Endothelial cell of umbilical vein (primary cell): ENCODE results near the gene DEF6. TPM values are rescaled to one million over a fixed set of nuclear protein-coding genes. Genes with fewer than 3 reads are reported as not detected.

Experiments used
- BruUV-seq: library from RNA; stranded (reverse); fragments of 400-500 nt; replicated peaks from 2 replicates; lab custom pipeline; 2021; lab: Mats Ljungman, UMichigan
- CTCF ChIA-PET: fragments of 300-600, 350-600 bp; sonication (Branson Sonifier 250); formaldehyde crosslinking; loops from one replicate; lab custom pipeline; 2021; ENCODE audit warnings: antibody characterized with exemption, inconsistent platforms; lab: Charles Lee
- POLR2A ChIA-PET: fragments of 300-600, 350-600 bp; sonication (Branson Sonifier 250); formaldehyde crosslinking; loops from one replicate; lab custom pipeline; 2021; ENCODE audit warnings: antibody characterized with exemption, inconsistent platforms; lab: Charles Lee
- DNase-seq: peaks from one replicate; pipeline ENCODE4 v3.0.0-alpha.2; 2011; ENCODE audit warnings: low read depth, low spot score
- FAIRE-seq: peaks from 2 replicates; lab custom pipeline; 2011; peaks lifted over from hg19 to GRCh38; lab: Jason Lieb, UNC
- H2AFZ ChIP-seq: 2 replicates; pipeline ENCODE4 v1.6.0; 2012; ENCODE audit warnings: low read depth, low read length, control low read depth, inconsistent platforms
- H3K27ac ChIP-seq: 2 replicates; pipeline ENCODE4 v1.5.1; 2011; ENCODE audit warnings: low read depth, mild to moderate bottlenecking, control low read depth, low read length, moderate library complexity; ENCODE audit not compliant: insufficient read depth
- H3K27me3 ChIP-seq, 2 experiments: 2 replicates each; pipeline versions ENCODE4 v1.6.0 to v1.6.1; 2011; ENCODE audit warnings: low read length in 2 of 2, mixed read lengths in 1 of 2; ENCODE audit not compliant: control insufficient read depth in 2 of 2, insufficient read depth in 2 of 2
- H3K36me3 ChIP-seq, 2 experiments: 2 replicates in 1 of 2; 3 replicates in 1 of 2; pipeline ENCODE4 v1.5.1; 2011; ENCODE audit warnings: low read length in 2 of 2, mild to moderate bottlenecking in 1 of 2, moderate library complexity in 1 of 2; ENCODE audit not compliant: control insufficient read depth in 2 of 2, insufficient read depth in 2 of 2; ENCODE audit errors: extremely low read depth in 1 of 2
- H3K4me1 ChIP-seq: 3 replicates; pipeline ENCODE4 v1.5.1; 2011; ENCODE audit warnings: mild to moderate bottlenecking, low read length; ENCODE audit not compliant: control insufficient read depth, insufficient read depth; ENCODE audit errors: extremely low read depth
- H3K4me2 ChIP-seq: 2 replicates; pipeline ENCODE4 v1.6.1; 2011; ENCODE audit warnings: low read length, control low read depth, mixed read lengths; ENCODE audit not compliant: insufficient read depth
- H3K4me3 ChIP-seq, 3 experiments: fragments of 200-600 bp in 1 of 3; sonication (generic), shearing (Covaris generic) in 1 of 3; replicated peaks in 1 of 3; 2 replicates each; pipeline ENCODE4 v1.5.1; 2011 to 2016; ENCODE audit warnings: control low read depth in 3 of 3, low read length in 3 of 3, mild to moderate bottlenecking in 2 of 3, inconsistent platforms in 1 of 3, low read depth in 1 of 3, moderate library complexity in 1 of 3; ENCODE audit not compliant: insufficient read depth in 1 of 3
- H3K79me2 ChIP-seq: 2 replicates; pipeline ENCODE4 v1.6.0; 2012; ENCODE audit warnings: low read length, inconsistent platforms; ENCODE audit not compliant: control insufficient read depth, insufficient read depth
- H3K9ac ChIP-seq: replicated peaks from 2 replicates; pipeline ENCODE3; 2011; ENCODE audit warnings: low read length, control low read depth; ENCODE audit not compliant: insufficient read depth; ENCODE audit errors: extremely low read depth
- H3K9me1 ChIP-seq: replicated peaks from 3 replicates; pipeline ENCODE4 v1.6.0; 2011; ENCODE audit warnings: mild to moderate bottlenecking, low read length; ENCODE audit not compliant: control insufficient read depth, insufficient read depth; ENCODE audit errors: extremely low read depth
- H3K9me3 ChIP-seq: replicated peaks from 2 replicates; pipeline ENCODE4 v1.5.1; 2012; ENCODE audit warnings: low read length, inconsistent platforms; ENCODE audit not compliant: control insufficient read depth, insufficient read depth
- H4K20me1 ChIP-seq: replicated peaks from 2 replicates; pipeline ENCODE3; 2011; ENCODE audit warnings: mild to moderate bottlenecking, low read length; ENCODE audit not compliant: control insufficient read depth, insufficient read depth; ENCODE audit errors: extremely low read depth
- CTCF ChIP-seq, 2 donors: IDR thresholded peaks; 1 replicate in 1 of 2; 2 replicates in 1 of 2; pipeline ENCODE4 v1.5.1; 2011; ENCODE audit warnings: low read length in 2 of 2, mild to moderate bottlenecking in 2 of 2, moderate library complexity in 2 of 2, control low read depth in 1 of 2, inconsistent platforms in 1 of 2, low read depth in 1 of 2; ENCODE audit not compliant: insufficient read depth in 1 of 2; ENCODE audit errors: extremely low read depth in 1 of 2
- EZH2 ChIP-seq: IDR thresholded peaks from 2 replicates; pipeline ENCODE4 v1.6.1; 2012; ENCODE audit warnings: borderline replicate concordance, low read depth, mild to moderate bottlenecking, moderate library complexity, low read length, inconsistent platforms; ENCODE audit not compliant: severe bottlenecking
- FOS ChIP-seq: IDR thresholded peaks from 2 replicates; pipeline ENCODE4 v1.6.1; 2011; ENCODE audit warnings: mild to moderate bottlenecking, low read length, moderate library complexity, borderline replicate concordance; ENCODE audit not compliant: insufficient read depth
- GATA2 ChIP-seq: IDR thresholded peaks from 2 replicates; pipeline ENCODE4 v1.7.0; 2011; ENCODE audit warnings: low read depth, mild to moderate bottlenecking, moderate library complexity, mixed read lengths, low read length; ENCODE audit not compliant: insufficient read length, insufficient read depth
- JUN ChIP-seq: IDR thresholded peaks from 2 replicates; pipeline ENCODE4 v1.6.1; 2011; ENCODE audit warnings: borderline replicate concordance, low read depth; ENCODE audit not compliant: insufficient read length, insufficient read depth
- MAX ChIP-seq: IDR thresholded peaks from 2 replicates; pipeline ENCODE4 v1.6.1; 2011; ENCODE audit not compliant: insufficient read depth, insufficient read length
- MYC ChIP-seq: IDR thresholded peaks from one replicate; pipeline ENCODE4 v1.6.1; 2011; ENCODE audit warnings: mild to moderate bottlenecking, low read depth, low read length
- POLR2AphosphoS5 ChIP-seq: IDR thresholded peaks from 2 replicates; pipeline ENCODE4 v1.6.1; 2012; ENCODE audit warnings: low read depth, mild to moderate bottlenecking, control low read depth, low read length, moderate library complexity; ENCODE audit not compliant: insufficient read depth
- dilution Hi-C: fragments of 300-500 bp; cut with MboI; formaldehyde crosslinking; loops from one replicate; pipeline ENCODE4 v1.15.0; 2019; ENCODE audit warnings: low sequenced_read_pairs; ENCODE audit not compliant: extremely low pct_ligation_motif_present
- intact Hi-C: fragments of 100-400 bp; cut with micrococcal nuclease; formaldehyde crosslinking; loops from one replicate; pipeline ENCODE4 v1.10.0; 2022
- polyA plus RNA-seq, 4 experiments: library from polyadenylated mRNA; depleted of rRNA in 3 of 4; stranded (reverse) in 3 of 4; unstranded in 1 of 4; fragments of >200 nt; gene quantifications; 2 replicates each; pipeline versions ENCODE4 v1.2.1 to v1.2.3, GENCODE V29; 2011 to 2012; ENCODE audit warnings: missing spikeins in 1 of 4
- total RNA-seq: library from RNA; stranded (reverse); gene quantifications from 2 replicates; pipeline ENCODE4 v1.2.3, GENCODE V29; 2021

Gene DEF6
- total and polyA plus RNA-seq, 2 donors (not counting 3 experiments of a cell fraction or from before 2014, with no cell fraction given): 0.59 to 0.77 TPM

DNA sequence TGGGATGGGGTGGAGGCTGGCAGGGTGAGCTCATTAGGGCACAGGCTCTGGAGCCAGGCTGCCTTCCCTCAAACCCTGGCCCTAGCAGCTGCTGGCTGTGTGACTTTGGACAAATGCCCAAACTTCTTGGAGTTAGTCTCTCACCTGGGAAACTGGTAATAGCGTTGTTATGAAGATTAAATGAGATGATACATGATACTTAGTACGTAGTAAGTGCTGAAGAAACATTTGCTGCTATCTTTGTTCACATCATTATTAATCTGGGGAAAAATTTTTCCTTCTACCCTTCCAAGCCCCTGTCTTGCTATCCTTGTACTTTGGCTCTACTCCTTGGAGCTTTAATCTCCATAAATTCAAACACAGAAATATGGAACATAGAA, 22.4 kb downstream of the DEF6 start:
- FAIRE-seq (no peak), DNase-seq (no peak)
- TF ChIP-seq EZH2: no peak
- no peak for TF ChIP-seq MYC
- no peak for TF ChIP-seq FOS
- TF ChIP-seq CTCF (IDR thresholded peaks at IDR 0.05; ENCODE audit: extremely low read depth in 1 of 2, insufficient read depth in 1 of 2, low read depth in 1 of 2, low read length in 2 of 2): no peak
- no peak for TF ChIP-seq MAX
- TF ChIP-seq POLR2AphosphoS5: no peak
- no peak for TF ChIP-seq GATA2
- TF ChIP-seq JUN: no peak
- H3K27ac ChIP-seq: no peak overlapping the region
- H3K27me3 ChIP-seq: peaks cover 9 to 15% of the 10 kb centered on the region in 2 experiments
- no peak overlapping the region for H3K4me2 ChIP-seq
- H3K4me3 ChIP-seq: no peak overlapping the region
- H2AFZ ChIP-seq: no peak overlapping the region
- H3K9me1 ChIP-seq: no peaks in the 10 kb centered on the region
- H3K9ac ChIP-seq: no peak overlapping the region
- intact Hi-C loops (no loop called here), dilution Hi-C loops (no loop called here)
- H3K79me2 ChIP-seq: no peaks in the 10 kb centered on the region
- BruUV-seq: no TSS peak
- peaks cover 5% of the 10 kb centered on the region for H3K4me1 ChIP-seq
- no peaks in the 10 kb centered on the region for H3K9me3 ChIP-seq
- H3K36me3 ChIP-seq: no peaks in the 10 kb centered on the region
- CTCF ChIA-PET: interaction anchor here (0.9 to 2.7 kb wide), 3 partner anchors 22 to 130 kb away, joined by 3 to 23 read pairs (median 4); partner anchors contain the start of genes DEF6 and PPARD
- no peaks in the 10 kb centered on the region for H4K20me1 ChIP-seq
- POLR2A ChIA-PET: no interaction called here
